HEK293T (cell line): ENCODE data around the gene RFC2.

Experiments used
- CTCF ChIA-PET: fragments of 350-600 bp; formaldehyde crosslinking; extraction: SDS; loops from one replicate; lab custom pipeline; 2021; ENCODE audit warnings: antibody characterized with exemption, inconsistent platforms; lab: Yijun Ruan, JAX
- POLR2A ChIA-PET: fragments of 350-600 bp; formaldehyde crosslinking; extraction: SDS; loops from one replicate; lab custom pipeline; 2020; ENCODE audit warnings: antibody characterized with exemption, inconsistent platforms; lab: Yijun Ruan, JAX
- DNase-seq: peaks from one replicate; pipeline ENCODE4 v3.0.0; 2012; ENCODE audit warnings: mixed read lengths; ENCODE audit errors: extremely low spot score
- ARNT ChIP-seq: fragments of 450-650 bp; IDR thresholded peaks from 2 replicates; pipeline ENCODE4 v1.6.1; 2017; ENCODE audit warnings: mild to moderate bottlenecking
- BHLHE40 ChIP-seq: fragments of 450-650 bp; IDR thresholded peaks from 2 replicates; pipeline ENCODE4 v1.6.1; 2016; ENCODE audit warnings: mild to moderate bottlenecking, moderate library complexity, borderline replicate concordance
- CTBP1 ChIP-seq: fragments of 450-650 bp; IDR thresholded peaks from 2 replicates; pipeline ENCODE4 v1.6.1; 2016; ENCODE audit warnings: borderline replicate concordance
- ELF4 ChIP-seq: fragments of 450-650 bp; IDR thresholded peaks from 2 replicates; pipeline ENCODE4 v1.6.1; 2017; ENCODE audit warnings: antibody characterized with exemption
- FOXA1 ChIP-seq: fragments of 450-650 bp; IDR thresholded peaks from 2 replicates; pipeline ENCODE4 v1.6.1; 2016; ENCODE audit warnings: mild to moderate bottlenecking
- FOXK2 ChIP-seq: fragments of 450-650 bp; IDR thresholded peaks from 2 replicates; pipeline ENCODE4 v1.6.1; 2016; ENCODE audit warnings: mild to moderate bottlenecking
- FOXM1 ChIP-seq: fragments of 450-650 bp; IDR thresholded peaks from 2 replicates; pipeline ENCODE4 v1.6.1; 2017; ENCODE audit warnings: mild to moderate bottlenecking, borderline replicate concordance
- HDGF ChIP-seq: fragments of 450-650 bp; IDR thresholded peaks from 2 replicates; pipeline ENCODE4 v1.6.1; 2017; ENCODE audit warnings: antibody characterized with exemption, borderline replicate concordance
- L3MBTL2 ChIP-seq: fragments of 450-650 bp; conservative IDR thresholded peaks from 2 replicates; pipeline ENCODE4 v1.6.1; 2016; ENCODE audit warnings: mild to moderate bottlenecking
- LEF1 ChIP-seq: fragments of 450-650 bp; IDR thresholded peaks from 2 replicates; pipeline ENCODE4 v1.6.1; 2017; ENCODE audit warnings: mild to moderate bottlenecking, borderline replicate concordance
- NFRKB ChIP-seq: fragments of 450-650 bp; IDR thresholded peaks from 2 replicates; pipeline ENCODE4 v1.6.1; 2016; ENCODE audit warnings: mild to moderate bottlenecking, moderate library complexity
- PKNOX1 ChIP-seq: fragments of 450-650 bp; IDR thresholded peaks from 2 replicates; pipeline ENCODE4 v1.6.1; 2016
- SP1 ChIP-seq: fragments of 450-650 bp; IDR thresholded peaks from 2 replicates; pipeline ENCODE4 v1.6.1; 2017
- SUZ12 ChIP-seq: fragments of 450-650 bp; IDR thresholded peaks from 2 replicates; pipeline ENCODE4 v1.6.1; 2016; ENCODE audit warnings: mild to moderate bottlenecking
- TARDBP ChIP-seq: fragments of 450-650 bp; IDR thresholded peaks from 2 replicates; pipeline ENCODE4 v1.6.1; 2016
- ZNF384 ChIP-seq: fragments of 450-650 bp; IDR thresholded peaks from 2 replicates; pipeline ENCODE4 v1.6.1; 2016

The RFC2 gene

DNA sequence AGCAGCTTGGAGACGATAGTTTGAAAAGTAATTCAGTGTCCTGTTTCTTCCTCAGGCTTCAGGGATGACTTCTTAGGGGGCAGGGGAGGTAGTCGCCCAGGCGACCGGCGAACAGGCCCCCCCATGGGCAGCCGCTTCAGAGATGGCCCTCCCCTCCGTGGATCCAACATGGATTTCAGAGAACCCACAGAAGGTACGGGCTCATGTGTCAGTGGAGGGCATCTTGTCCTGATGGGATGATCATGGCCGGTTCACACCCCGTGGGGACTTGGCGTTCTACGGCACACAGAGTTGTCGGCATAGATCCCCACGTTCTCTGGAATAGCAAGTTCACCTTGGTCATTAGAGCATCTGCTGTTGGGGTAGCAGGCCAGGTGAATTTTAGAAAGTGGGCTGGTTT, 59.5 kb downstream of the RFC2 start:
- ChIA-PET POLR2A (no interaction called here), CTCF (no interaction called here)
- DNase-seq = no peak
- TF ChIP-seq L3MBTL2 (no peak), LEF1 (no peak), FOXK2 (no peak)

DNA sequence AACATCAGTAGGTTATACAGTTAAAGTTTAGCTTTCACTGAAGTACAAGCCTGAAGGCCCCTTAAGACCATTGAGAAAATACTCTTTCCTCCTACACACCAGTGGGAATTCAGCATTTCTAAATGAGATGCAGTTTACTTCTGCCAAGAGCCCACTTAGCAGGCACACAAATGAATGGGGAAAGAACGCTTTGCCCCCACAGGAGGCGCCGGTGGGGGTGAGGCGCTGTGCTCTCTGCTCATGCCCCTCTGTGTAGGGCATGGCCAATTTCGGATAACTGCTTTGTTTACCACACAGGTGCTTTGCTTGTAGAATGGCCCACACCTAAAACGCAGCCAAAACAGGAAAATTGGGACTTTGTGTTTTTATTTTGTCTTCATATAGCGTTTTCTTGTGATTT, 60.3 kb downstream of the RFC2 start:
- no peak for DNase-seq
- TF ChIP-seq ELF4 = no peak
- no peak for TF ChIP-seq LEF1
- no peak for TF ChIP-seq NFRKB
- POLR2A ChIA-PET = interaction anchor here (1.1 kb wide), 1 partner anchor 15 kb away, joined by 4 read pairs; no protein-coding TSS in a partner anchor
- CTCF ChIA-PET = no interaction called here

DNA sequence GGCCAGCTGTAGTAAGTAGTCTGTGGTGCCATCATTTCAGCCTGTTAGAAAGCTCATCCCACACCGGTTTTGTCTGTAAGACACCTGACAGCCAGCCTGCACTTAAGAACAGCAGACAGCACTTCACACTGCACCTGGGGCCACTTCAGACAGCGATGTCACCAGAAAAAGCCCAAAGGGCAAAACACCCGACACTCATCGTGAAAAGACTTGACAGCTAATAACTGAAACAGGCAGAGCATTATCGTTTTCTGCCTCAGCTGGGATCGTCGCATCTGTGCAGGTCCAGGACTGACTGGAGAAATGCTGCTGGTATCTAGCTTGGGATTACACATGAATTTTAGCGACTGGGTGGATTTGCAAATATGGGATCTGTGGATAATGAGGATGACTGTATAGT, 61.1 kb downstream of the RFC2 start:
- TF ChIP-seq NFRKB (no peak), PKNOX1 (no peak), ARNT (no peak), ELF4 (no peak), FOXK2 (no peak), FOXM1 (no peak), SP1 (no peak), L3MBTL2 (no peak), BHLHE40 (no peak), ZNF384 (no peak), FOXA1 (no peak), HDGF (no peak), TARDBP (no peak), CTBP1 (no peak), SUZ12 (no peak)
- ChIA-PET POLR2A (interaction anchor here (1.0 to 1.3 kb wide), 3 partner anchors 15 to 19 kb away, joined by 3 to 5 read pairs (median 4); partner anchors contain the start of gene EIF4H), CTCF (interaction anchor here (0.6 to 1.0 kb wide), 2 partner anchors 13 to 1376 kb away, joined by 3 read pairs; no protein-coding TSS in a partner anchor)
- no peak for DNase-seq

DNA sequence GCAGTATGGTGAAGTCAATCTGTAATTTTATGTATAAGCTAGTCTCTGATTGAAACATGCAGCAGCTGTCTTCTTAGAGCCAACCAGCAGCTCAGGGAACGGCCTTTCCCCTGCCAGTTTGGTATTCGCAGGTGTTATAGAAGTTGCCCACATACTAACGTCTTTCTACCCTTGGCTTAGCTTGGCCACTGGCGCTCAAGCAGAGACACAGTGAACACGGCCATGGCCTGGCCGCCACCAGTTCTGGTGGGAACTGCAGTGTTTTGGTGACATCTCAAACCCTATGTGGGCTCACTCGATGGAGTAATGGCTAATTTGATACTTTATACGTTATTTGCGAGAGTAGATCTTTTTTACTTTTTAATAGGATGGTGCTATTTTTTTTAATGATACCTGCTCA, 63.0 kb downstream of the RFC2 start:
- TF ChIP-seq ZNF384 = no peak
- no peak for TF ChIP-seq SUZ12
- no peak for TF ChIP-seq CTBP1
- TF ChIP-seq FOXM1 = no peak
- no peak for TF ChIP-seq TARDBP
- no peak for DNase-seq
- POLR2A ChIA-PET = interaction anchor here (1.1 to 1.7 kb wide), 2 partner anchors 13 to 16 kb away, joined by 4 to 5 read pairs; no protein-coding TSS in a partner anchor
- CTCF ChIA-PET = no interaction called here

- TF ChIP-seq ZNF384 = no peak
- no peak for TF ChIP-seq FOXK2
- TF ChIP-seq FOXA1 = no peak
- TF ChIP-seq HDGF = no peak
- TF ChIP-seq L3MBTL2 = no peak
- no peak for TF ChIP-seq SUZ12
- no peak for TF ChIP-seq NFRKB
- TF ChIP-seq ARNT = no peak
- no peak for TF ChIP-seq FOXM1
- TF ChIP-seq BHLHE40 = no peak
- no peak for TF ChIP-seq CTBP1
- TF ChIP-seq ELF4 = no peak
- no peak for TF ChIP-seq SP1
- POLR2A ChIA-PET = interaction anchor here (1.1 to 1.7 kb wide), 2 partner anchors 12 to 15 kb away, joined by 4 to 5 read pairs; no protein-coding TSS in a partner anchor
- CTCF ChIA-PET = interaction anchor here (1.1 kb wide), 1 partner anchor 16 kb away, joined by 3 read pairs; no protein-coding TSS in a partner anchor
- DNase-seq = no peak
Observed at GRCh38 chr7:74190259-74190658, 63.9 kb downstream of the RFC2 start.

- ChIA-PET CTCF (no interaction called here), POLR2A (no interaction called here)
- no peak for DNase-seq
- no peak for TF ChIP-seq NFRKB
- no peak for TF ChIP-seq FOXA1
- TF ChIP-seq ZNF384 = no peak
- no peak for TF ChIP-seq CTBP1
- no peak for TF ChIP-seq HDGF
- no peak for TF ChIP-seq PKNOX1
- TF ChIP-seq ELF4 = no peak
- TF ChIP-seq LEF1 = no peak
- no peak for TF ChIP-seq FOXM1
- no peak for TF ChIP-seq FOXK2
- TF ChIP-seq ARNT = no peak
Observed at GRCh38 chr7:74187915-74188675, 66.1 kb downstream of the RFC2 start.

GRCh38 chr7:74185636-74186035, 68.6 kb downstream of the RFC2 start:
- DNase-seq = no peak
- TF ChIP-seq LEF1 (no peak), SP1 (no peak), SUZ12 (no peak), FOXA1 (no peak), L3MBTL2 (no peak), ELF4 (no peak), BHLHE40 (no peak), CTBP1 (no peak), FOXM1 (no peak), ARNT (no peak), NFRKB (no peak), TARDBP (no peak), ZNF384 (no peak), HDGF (no peak), FOXK2 (no peak), PKNOX1 (no peak)
- CTCF ChIA-PET = no interaction called here
- POLR2A ChIA-PET = no interaction called here
